ENCODE results near the gene SPINT4. TPM values are rescaled to one million over a fixed set of nuclear protein-coding genes. Genes with fewer than 3 reads are reported as not detected.
A peak's percentile ranks its signal among the peaks of the same experiment; 100 is the strongest.

SPINT4 gene
- total and polyA plus RNA-seq, 2 of the 8 experiments (the other 6 are each of a cell fraction or from before 2014, with no cell fraction given): not detected

DNA sequence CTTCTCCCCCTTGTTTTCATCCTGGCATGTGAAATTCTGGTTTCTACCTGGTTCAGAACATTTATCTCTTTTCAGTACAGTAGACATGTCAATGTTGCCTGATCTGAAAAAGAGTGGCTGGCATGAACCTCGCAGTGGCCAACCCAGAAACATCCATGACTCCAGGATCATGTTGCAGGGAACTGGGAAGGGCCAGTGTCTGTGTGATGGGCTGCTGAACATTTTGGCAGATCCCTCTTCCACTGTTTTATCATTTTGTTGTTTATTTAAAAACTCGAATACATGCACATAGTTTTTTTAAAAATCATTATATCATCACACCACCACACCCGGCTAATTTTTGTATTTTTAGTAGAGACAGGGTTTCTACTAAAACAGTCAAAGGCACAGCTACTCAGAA lies 50.5 kb downstream of the SPINT4 start:
- no peak for DNase-seq (ENCODE audit: low read depth in 1 of 2, low spot score in 2 of 2)

More for the DNA sequence above, 50.5 kb downstream of the SPINT4 start:
- Histone ChIP-seq H4K91ac (replicated peaks; ENCODE audit: insufficient read length, low read length) (peak overlapping the region; percentile 85), H2AK5ac (ENCODE audit: low read depth, low read length) (peak overlapping the region; percentile 70; the same call in 1 of the 2 replicates), H3K79me1 (ENCODE audit: low read depth, low read length) (no peaks in the 10 kb centered on the region), H3K23ac (ENCODE audit: insufficient read length) (no peak overlapping the region), H3K9me3 (ENCODE audit: insufficient read depth in 2 of 2, low read depth in 1 of 2, low read length in 1 of 2) (no peaks in the 10 kb centered on the region), H3K4me2 (ENCODE audit: insufficient read depth in 1 of 2, low read depth in 2 of 2, low read length in 2 of 2) (no peak overlapping the region), H3K18ac (ENCODE audit: extremely low read depth, low read length) (no peak overlapping the region), H2BK5ac (ENCODE audit: low read depth, low read length) (no peak overlapping the region; the same call in 1 of the 2 replicates), H3K27ac (ENCODE audit: low read depth, low read length) (no peak overlapping the region), H2BK120ac (replicated peaks; ENCODE audit: low read depth, low read length) (peak overlapping the region; percentile 15), H3K4me3 (ENCODE audit: extremely low read depth in 1 of 4, insufficient read depth in 2 of 4, low read depth in 3 of 4, low read length in 4 of 4) (no peak overlapping the region), H4K8ac (ENCODE audit: extremely low read depth, insufficient read depth, low read length) (no peak overlapping the region), H3K27me3 (replicated peaks in 1 of 4; ENCODE audit: control insufficient read depth in 3 of 4, extremely low read depth in 1 of 4, insufficient read depth in 3 of 4, low read length in 3 of 4) (no peaks in the 10 kb centered on the region), H3K4me1 (replicated peaks in 1 of 4; ENCODE audit: control insufficient read depth in 3 of 4, insufficient read depth in 4 of 4, low read length in 3 of 4) (peaks cover 0 to 4% (median 2%) of the 10 kb centered on the region in 4 experiments; a peak in 5 of 7 replicates), H4K5ac (ENCODE audit: insufficient read length, low read depth, low read length) (no peak overlapping the region), H4K20me1 (replicated peaks in 1 of 2; ENCODE audit: control insufficient read depth in 1 of 2, insufficient read depth in 2 of 2, low read length in 2 of 2) (no peaks in the 10 kb centered on the region), H2BK15ac (ENCODE audit: low read length) (no peak overlapping the region), H3K4ac (replicated peaks; ENCODE audit: insufficient read length, low read depth, low read length) (no peak overlapping the region), H3K56ac (replicated peaks; ENCODE audit: insufficient read length, low read depth, low read length) (no peak overlapping the region), H3K36me3 (ENCODE audit: control insufficient read depth in 2 of 4, insufficient read depth in 4 of 4, low read length in 3 of 4) (no peaks in the 10 kb centered on the region), H2BK20ac (ENCODE audit: low read length) (no peak overlapping the region), H3K79me2 (ENCODE audit: control insufficient read depth in 1 of 2, insufficient read depth in 2 of 2, low read length in 2 of 2) (no peaks in the 10 kb centered on the region), H3K14ac (ENCODE audit: insufficient read length) (no peak overlapping the region), H3K9ac (replicated peaks in 1 of 4; ENCODE audit: extremely low read depth in 1 of 4, low read depth in 3 of 4, low read length in 3 of 4) (no peak overlapping the region), H3K23me2 (ENCODE audit: low read depth, low read length) (no peaks in the 10 kb centered on the region), H2AFZ (ENCODE audit: low read length) (no peak overlapping the region), H2BK12ac (ENCODE audit: low read depth, low read length) (peak overlapping the region; percentile 68; the same call in 1 of the 2 replicates)
- FAIRE-seq: no peak
- 98% methylated on average over 3 of the region's 3 CpGs; no CpG with 5 or more reads in 1 of the 2 experiments for WGBS, 2 experiments (ENCODE audit: extremely low coverage in 1 of 2, insufficient coverage in 1 of 2, insufficient read length in 1 of 2, insufficient replicate concordance in 2 of 2, low coverage in 1 of 2, low lambda C conversion rate in 2 of 2, missing lambda C conversion rate in 1 of 2)
- ChIA-PET CTCF (ENCODE audit: partially characterized antibody) (interaction anchor here (1.1 to 5.9 kb wide), 11 partner anchors 194 to 479 kb away, joined by 3 to 73 read pairs (median 22); partner anchors contain the start of genes EPPIN, WFDC6 and WFDC8), POLR2A (ENCODE audit: partially characterized antibody) (interaction anchor here (1.2 kb wide), 1 partner anchor 442 kb away, joined by 4 read pairs; no protein-coding TSS in a partner anchor)

Measured in H1 (cell line).